MM.1S (cell line): ENCODE measurements around the gene TBX2.
"Not testable (repeated sequence)": the region's sequence is repeated elsewhere in the genome, so short reads cannot be mapped to it uniquely, and the experiment has no call there.

ENCODE experiments used
- DNase-seq: peaks from one replicate; pipeline ENCODE4 v3.0.0-alpha.2; 2015
- H2AFZ ChIP-seq: fragments of 300-600 bp; sonication (generic); 2 replicates; pipeline ENCODE4 v1.6.0; 2016; ENCODE audit warnings: antibody characterized with exemption, low read length
- H3F3A ChIP-seq: fragments of 300-600 bp; sonication (generic); 2 replicates; pipeline ENCODE4 v1.6.1; 2016; ENCODE audit warnings: mild to moderate bottlenecking, antibody characterized with exemption, low read length, moderate library complexity, mixed read lengths; ENCODE audit not compliant: insufficient read depth
- H3K27ac ChIP-seq: fragments of 300-600 bp; sonication (generic); 2 replicates; pipeline ENCODE4 v1.5.1; 2016; ENCODE audit warnings: mild to moderate bottlenecking, low read length
- H3K27me3 ChIP-seq: fragments of 300-600 bp; sonication (generic); replicated peaks from 2 replicates; pipeline ENCODE4 v1.6.0; 2016; ENCODE audit warnings: low read length; ENCODE audit not compliant: insufficient read depth
- H3K36me3 ChIP-seq: fragments of 300-600 bp; sonication (generic); replicated peaks from 2 replicates; pipeline ENCODE4 v1.6.1; 2016; ENCODE audit warnings: mild to moderate bottlenecking, low read length, mixed read lengths; ENCODE audit not compliant: insufficient read depth
- H3K4me1 ChIP-seq: fragments of 300-600 bp; sonication (generic); 2 replicates; pipeline ENCODE4 v1.6.1; 2016; ENCODE audit warnings: low read length, mixed read lengths
- H3K4me2 ChIP-seq: fragments of 300-600 bp; sonication (generic); 2 replicates; pipeline ENCODE4 v1.6.0; 2016; ENCODE audit warnings: low read depth, low read length
- H3K4me3 ChIP-seq: fragments of 300-600 bp; sonication (generic); 2 replicates; pipeline ENCODE4 v1.5.1; 2016; ENCODE audit warnings: low read length, mixed read lengths
- H3K79me2 ChIP-seq: fragments of 300-600 bp; sonication (generic); 2 replicates; pipeline ENCODE4 v1.6.1; 2016; ENCODE audit warnings: mixed run types, low read length, mixed read lengths
- H3K9ac ChIP-seq: fragments of 300-600 bp; sonication (generic); 2 replicates; pipeline ENCODE4 v1.6.1; 2016; ENCODE audit warnings: low read length, mixed read lengths
- H3K9me2 ChIP-seq: fragments of 300-600 bp; sonication (generic); replicated peaks from 2 replicates; pipeline ENCODE4 v1.6.1; 2016; ENCODE audit warnings: mild to moderate bottlenecking, low read length, mixed read lengths; ENCODE audit not compliant: insufficient read depth
- H3K9me3 ChIP-seq: fragments of 300-600 bp; sonication (generic); replicated peaks from 2 replicates; pipeline ENCODE4 v1.6.1; 2016; ENCODE audit warnings: mild to moderate bottlenecking, low read length, mixed read lengths; ENCODE audit not compliant: insufficient read depth
- H4K20me1 ChIP-seq: fragments of 300-600 bp; sonication (generic); 2 replicates; pipeline ENCODE4 v1.6.1; 2016; ENCODE audit warnings: mild to moderate bottlenecking, low read length, moderate library complexity, mixed read lengths; ENCODE audit not compliant: insufficient read depth
- CTCF ChIP-seq: fragments of 300-600 bp; sonication (generic); IDR thresholded peaks from 2 replicates; pipeline ENCODE4 v1.5.1; 2016; ENCODE audit warnings: antibody characterized with exemption, low read length, mixed read lengths
- EZH2 ChIP-seq: fragments of 300-600 bp; sonication (generic); optimal IDR thresholded peaks from 2 replicates; pipeline ENCODE3; 2017; ENCODE audit warnings: low read depth, mild to moderate bottlenecking, antibody characterized with exemption, low read length, mixed read lengths
- EZH2phosphoT487 ChIP-seq: fragments of 300-600 bp; sonication (generic); IDR thresholded peaks from 2 replicates; pipeline ENCODE4 v1.6.1; 2018; ENCODE audit warnings: antibody characterized with exemption, low read length

Gene TBX2

GRCh38 chr17:61448042-61448441 lies 48.4 kb downstream of the TBX2 start:
- no peak overlapping the region for H3K27ac ChIP-seq
- no peak for TF ChIP-seq CTCF
- no peak for TF ChIP-seq EZH2
- no peak for TF ChIP-seq EZH2phosphoT487
- H3K9me2 ChIP-seq, result no peaks in the 10 kb centered on the region
- no peaks in the 10 kb centered on the region for H3K4me1 ChIP-seq
- no peaks in the 10 kb centered on the region for H4K20me1 ChIP-seq
- H3K27me3 ChIP-seq, result no peaks in the 10 kb centered on the region
- H3K79me2 ChIP-seq, result no peaks in the 10 kb centered on the region
- H2AFZ ChIP-seq, result no peak overlapping the region
- H3F3A ChIP-seq, result no peaks in the 10 kb centered on the region
- H3K9ac ChIP-seq, result no peak overlapping the region
- no peak overlapping the region for H3K4me3 ChIP-seq
- no peak overlapping the region for H3K4me2 ChIP-seq
- no peak for DNase-seq
- no peaks in the 10 kb centered on the region for H3K9me3 ChIP-seq
- no peaks in the 10 kb centered on the region for H3K36me3 ChIP-seq

- H3K79me2 ChIP-seq, H3K27ac ChIP-seq, H3K36me3 ChIP-seq, DNase-seq, H4K20me1 ChIP-seq, H3F3A ChIP-seq, H3K9me2 ChIP-seq, H2AFZ ChIP-seq, H3K4me3 ChIP-seq, H3K9ac ChIP-seq, H3K27me3 ChIP-seq, H3K4me1 ChIP-seq, H3K4me2 ChIP-seq, H3K9me3 ChIP-seq: not testable (repeated sequence)
Measured at GRCh38 chr17:61449140-61449539, 49.5 kb downstream of the TBX2 start.

- no peaks in the 10 kb centered on the region for H3K36me3 ChIP-seq
- no peaks in the 10 kb centered on the region for H3K9me2 ChIP-seq
- H2AFZ ChIP-seq, result no peak overlapping the region
- no peak for DNase-seq
- no peaks in the 10 kb centered on the region for H3K4me1 ChIP-seq
- no peaks in the 10 kb centered on the region for H4K20me1 ChIP-seq
- TF ChIP-seq EZH2phosphoT487, result no peak
- TF ChIP-seq CTCF, result no peak
- no peak for TF ChIP-seq EZH2
- H3K27ac ChIP-seq, result no peak overlapping the region
- H3K79me2 ChIP-seq, result no peaks in the 10 kb centered on the region
- no peak overlapping the region for H3K4me2 ChIP-seq
- no peaks in the 10 kb centered on the region for H3K9me3 ChIP-seq
- H3K9ac ChIP-seq, result no peak overlapping the region
- 0 out of 2 replicates have a peak, but pooled peaks cover 3% of the 10 kb centered on the region for H3K27me3 ChIP-seq
- no peaks in the 10 kb centered on the region for H3F3A ChIP-seq
- no peak overlapping the region for H3K4me3 ChIP-seq
Measured at GRCh38 chr17:61449707-61450640, 50.3 kb downstream of the TBX2 start.
